GM18858 (cell line): ENCODE results near the gene PEX16.

ENCODE experiments used
- ATAC-seq: cut with Tn5 transposase; IDR thresholded peaks from one replicate; pipeline ENCODE4 v1.9.1; 2021; ENCODE audit not compliant: unreplicated experiment

The PEX16 gene

GRCh38 chr11:45899448-45900174 is 18.1 kb downstream of the PEX16 start:
- peak; percentile 38 for ATAC-seq

DNA sequence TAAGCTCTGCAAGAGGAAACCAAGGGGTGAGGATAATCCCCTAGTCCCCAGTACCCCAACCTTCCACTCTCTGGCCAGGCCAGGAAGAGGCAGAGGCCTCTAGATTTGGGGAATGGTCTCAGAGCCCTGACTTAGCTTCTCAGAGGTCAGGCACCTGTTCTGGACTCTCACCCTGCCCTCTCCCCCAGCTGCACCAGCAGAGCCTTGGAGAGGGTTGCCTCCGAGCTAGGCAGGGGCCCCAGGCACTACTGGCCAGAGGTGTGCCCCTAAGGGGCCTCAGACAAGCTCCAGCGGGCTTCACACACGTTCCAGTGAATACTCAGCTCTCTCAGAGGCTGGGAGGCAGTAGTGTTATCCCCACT is 18.6 kb downstream of the PEX16 start:
- ATAC-seq: no peak

DNA sequence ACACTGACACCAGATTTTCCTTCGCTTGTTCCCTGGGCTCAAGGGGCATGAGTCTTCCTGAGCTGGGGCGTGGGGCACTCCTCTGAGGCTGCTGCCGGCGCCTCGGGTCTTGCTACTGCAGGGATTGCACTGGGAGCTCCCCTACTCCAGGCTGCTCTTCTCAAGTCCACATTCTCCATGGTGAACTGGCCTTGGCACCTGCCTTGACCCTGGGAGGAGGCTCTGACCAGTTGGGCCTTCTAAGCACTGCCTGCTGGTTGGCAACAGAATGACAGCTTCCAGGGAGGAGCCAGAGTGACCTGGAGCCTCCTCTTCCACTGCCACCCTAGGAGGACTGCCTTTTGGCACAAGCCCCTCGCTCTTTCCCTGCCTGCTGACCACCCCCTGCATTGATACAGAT is 20.1 kb downstream of the PEX16 start:
- ATAC-seq: no peak

DNA sequence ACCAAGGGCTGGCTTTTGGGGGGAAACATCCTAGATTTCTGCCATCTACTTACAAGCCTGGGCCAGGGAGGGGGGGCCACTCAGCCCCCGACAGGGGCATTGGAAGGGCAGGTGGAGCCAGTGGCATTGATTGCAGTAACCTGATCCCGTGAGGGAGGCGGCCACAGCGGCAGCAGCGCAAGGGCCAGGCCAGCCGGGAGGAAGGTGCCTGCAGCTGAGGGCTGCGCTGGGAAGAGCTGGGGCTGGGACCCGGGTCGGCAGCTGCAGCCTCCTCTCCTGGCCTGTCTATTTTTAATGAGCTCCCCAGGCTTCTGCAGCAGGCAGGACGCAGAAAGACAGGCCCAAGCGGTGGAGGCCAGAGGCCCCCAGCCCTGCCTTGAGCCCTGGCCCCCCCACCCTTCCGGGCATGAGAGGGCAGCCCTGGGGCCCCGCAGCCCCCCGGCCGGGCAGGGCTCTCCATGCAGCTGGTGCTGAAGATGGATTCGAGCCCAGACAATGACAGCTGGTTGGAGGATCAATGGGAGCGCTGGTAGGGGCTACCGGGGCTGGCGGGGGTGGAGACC is 21.2 kb downstream of the PEX16 start:
- no peak for ATAC-seq

- ATAC-seq: no peak
These were observed 22.0 kb downstream of the PEX16 start for GRCh38 chr11:45895553-45896259.

GRCh38 chr11:45894555-45895247 is 23.0 kb downstream of the PEX16 start:
- no peak for ATAC-seq

DNA sequence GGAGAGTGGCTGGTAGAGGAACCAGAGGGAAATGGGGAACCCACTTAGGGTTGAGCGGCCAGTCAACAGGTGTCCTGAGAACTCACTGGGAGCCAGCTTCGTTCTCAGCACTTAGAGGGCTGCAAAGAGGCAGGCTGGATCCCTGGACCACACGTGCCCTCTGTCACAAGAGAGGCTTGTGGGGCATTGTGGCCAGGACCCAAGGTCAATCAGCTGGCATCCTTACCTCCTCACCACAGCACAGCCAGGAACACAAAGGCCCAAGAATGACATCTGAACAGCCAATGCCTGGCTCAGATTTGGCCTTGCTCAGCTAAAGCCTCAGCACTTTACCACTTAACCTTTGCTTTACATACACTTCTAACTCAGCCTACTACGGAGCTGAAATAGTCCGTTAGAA is 24.8 kb downstream of the PEX16 start:
- ATAC-seq: no peak

DNA sequence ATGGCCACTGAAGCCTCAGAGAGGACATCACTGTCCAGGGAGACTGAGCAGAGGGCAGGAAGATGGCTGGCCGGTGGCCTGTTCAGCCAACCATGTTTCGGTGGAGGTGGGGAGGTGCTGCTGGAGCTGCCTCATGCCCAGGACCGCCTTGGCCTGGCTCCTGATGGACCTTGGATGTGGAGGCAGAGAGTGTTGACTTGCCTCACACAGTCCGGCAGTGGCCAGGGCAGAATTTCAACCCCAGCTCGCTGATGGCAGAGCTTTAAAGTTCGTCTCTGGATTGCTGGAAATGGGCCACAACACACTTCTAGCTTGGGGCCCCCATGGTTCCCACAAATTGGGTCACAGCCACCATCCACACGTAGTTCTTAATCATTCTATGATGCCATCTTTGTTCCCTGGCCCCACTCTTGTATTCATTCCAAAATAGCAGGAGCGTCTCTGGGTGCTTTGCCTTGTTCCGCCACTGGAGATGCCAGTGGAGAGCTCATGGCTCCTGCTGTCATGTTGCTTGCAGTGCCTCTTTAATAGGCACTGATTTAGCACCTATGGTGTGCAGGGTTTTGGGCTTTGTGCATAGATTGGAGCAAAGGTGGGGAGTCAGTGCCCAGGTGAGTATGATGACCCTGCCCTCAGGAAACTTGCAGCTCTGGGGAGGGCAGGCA is 26.7 kb downstream of the PEX16 start:
- no peak for ATAC-seq

DNA sequence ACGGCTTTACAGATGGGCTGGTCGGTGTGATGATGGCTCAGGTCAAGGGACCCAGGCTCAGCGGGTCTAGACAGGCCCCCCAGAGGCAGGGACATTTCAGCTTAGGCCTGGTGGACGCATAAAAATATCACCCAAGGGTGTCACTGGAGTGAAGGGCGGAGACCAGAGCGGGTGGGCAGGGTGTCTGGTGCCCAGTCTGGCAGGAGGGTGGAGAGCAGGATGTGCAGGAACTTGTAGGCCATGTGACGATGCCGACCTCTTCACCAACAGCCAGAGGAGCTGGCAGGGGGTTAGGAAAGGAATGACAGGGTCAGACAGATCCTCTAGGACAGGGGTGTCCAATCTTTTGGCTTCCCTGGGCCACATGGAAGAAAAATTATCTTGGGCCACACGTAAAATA is 27.7 kb downstream of the PEX16 start:
- ATAC-seq: no peak

DNA sequence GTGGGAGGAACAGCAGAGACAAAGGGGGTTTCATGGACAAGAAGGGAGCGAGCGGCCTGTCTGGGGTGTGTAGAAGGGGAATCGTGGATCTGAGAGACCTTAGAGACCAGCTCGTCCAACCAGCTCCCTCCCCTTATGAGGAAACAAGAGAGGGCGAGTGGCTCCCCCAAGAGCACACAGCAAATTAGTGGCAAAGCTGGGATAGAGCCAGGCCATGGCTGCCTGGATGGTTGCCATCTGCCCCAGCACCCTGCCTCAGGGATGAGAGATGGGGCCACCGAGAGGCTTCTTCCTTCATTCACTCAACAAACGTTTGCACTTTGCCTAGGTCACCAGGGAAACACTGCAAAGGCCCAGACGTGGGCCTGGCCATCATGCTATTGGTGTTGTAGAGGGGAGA is 28.1 kb downstream of the PEX16 start:
- no peak for ATAC-seq

DNA sequence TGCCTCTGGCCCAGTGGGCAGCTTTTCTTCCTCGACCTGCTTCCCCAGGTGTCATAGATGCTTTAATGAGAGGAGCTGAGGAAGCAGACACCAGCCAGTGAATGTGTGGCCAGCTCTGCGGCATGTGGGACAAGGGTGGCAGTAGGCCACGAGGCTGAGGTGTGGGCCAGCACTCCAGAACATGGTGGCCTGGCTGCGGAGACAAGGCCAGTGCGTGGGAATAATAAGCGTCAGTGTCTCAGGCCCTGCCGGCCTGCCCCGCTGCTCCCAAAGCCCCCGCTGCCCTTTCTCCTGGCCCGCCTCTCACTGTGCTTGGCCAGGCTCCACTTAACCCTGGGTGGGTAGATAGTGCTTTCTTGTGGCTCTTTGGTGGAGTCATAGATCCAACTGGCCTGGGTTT is 30.1 kb downstream of the PEX16 start:
- ATAC-seq: no peak

DNA sequence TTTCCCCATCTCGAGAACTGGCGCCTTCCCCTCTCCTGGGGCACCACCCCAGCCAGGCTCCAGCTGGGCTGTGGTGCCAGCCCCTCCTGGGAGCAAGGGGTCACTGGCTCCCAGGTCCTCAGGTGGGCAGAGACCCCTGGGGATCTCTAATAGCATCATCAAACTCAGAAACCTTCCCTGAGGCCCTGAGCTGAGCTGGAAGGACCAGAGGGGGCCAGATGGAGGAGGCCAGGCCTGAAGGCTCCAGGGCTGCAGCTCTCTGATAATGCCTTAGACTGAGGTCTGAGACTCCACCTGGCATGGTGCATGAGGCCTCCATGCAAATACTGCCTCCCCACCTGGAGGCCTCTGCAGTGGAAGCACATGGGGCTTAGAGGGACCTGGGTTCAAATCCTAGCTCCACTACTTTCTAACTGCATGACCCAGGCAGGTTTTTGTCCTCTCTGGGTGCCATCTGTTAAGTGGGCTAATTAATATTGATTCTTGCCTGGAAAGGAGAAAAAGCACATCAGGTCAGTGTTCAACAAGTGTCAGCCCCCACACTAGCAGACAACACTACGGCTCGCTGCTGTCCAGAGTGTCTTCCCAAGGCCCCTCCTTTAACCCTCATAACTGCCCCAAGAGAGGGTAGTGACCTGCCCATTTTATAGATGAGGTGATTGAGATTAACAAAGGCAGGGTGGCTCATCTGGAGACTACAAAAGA is 30.7 kb downstream of the PEX16 start:
- ATAC-seq: no peak

GRCh38 chr11:45885921-45886721 is 31.6 kb downstream of the PEX16 start:
- ATAC-seq: no peak

GRCh38 chr11:45885274-45885920 is 32.3 kb downstream of the PEX16 start, which contains the start of gene MAPK8IP1:
Gene MAPK8IP1, plus strand, starts transcription at chr11:45885651. Its CDS starts 170 bp downstream, at chr11:45885821.
- ATAC-seq: no peak

DNA sequence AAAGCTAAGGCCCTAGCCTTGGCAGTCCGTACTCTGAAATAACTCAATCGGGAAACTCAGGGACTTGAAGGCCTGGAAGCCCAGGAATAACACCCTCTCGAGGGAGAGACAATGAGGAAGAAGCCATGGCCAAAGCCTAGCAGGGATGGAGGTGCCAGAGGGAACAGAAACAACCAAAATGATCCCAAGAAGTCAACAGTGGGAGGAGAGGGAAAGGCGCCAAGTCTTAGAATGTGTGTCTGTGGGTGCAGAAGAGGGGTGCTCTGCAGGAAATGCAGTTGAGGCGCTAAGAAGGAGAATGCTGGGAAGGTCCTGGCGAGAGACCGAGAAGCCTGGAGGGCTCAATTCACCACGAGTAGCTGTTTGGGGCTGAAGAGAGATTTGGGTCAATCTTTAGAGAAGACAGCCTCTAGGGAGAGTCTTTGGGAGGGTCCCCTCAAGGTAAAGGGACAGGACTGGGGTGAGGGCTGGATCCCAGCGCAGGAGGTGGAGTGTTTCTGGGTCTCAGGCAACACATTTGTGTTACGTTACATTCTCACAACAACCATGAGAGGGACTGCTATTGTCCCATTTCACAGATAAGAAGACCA is 33.0 kb downstream of the PEX16 start:
- no peak for ATAC-seq

- ATAC-seq: no peak
These were observed 35.8 kb downstream of the PEX16 start for GRCh38 chr11:45881708-45882368.

DNA sequence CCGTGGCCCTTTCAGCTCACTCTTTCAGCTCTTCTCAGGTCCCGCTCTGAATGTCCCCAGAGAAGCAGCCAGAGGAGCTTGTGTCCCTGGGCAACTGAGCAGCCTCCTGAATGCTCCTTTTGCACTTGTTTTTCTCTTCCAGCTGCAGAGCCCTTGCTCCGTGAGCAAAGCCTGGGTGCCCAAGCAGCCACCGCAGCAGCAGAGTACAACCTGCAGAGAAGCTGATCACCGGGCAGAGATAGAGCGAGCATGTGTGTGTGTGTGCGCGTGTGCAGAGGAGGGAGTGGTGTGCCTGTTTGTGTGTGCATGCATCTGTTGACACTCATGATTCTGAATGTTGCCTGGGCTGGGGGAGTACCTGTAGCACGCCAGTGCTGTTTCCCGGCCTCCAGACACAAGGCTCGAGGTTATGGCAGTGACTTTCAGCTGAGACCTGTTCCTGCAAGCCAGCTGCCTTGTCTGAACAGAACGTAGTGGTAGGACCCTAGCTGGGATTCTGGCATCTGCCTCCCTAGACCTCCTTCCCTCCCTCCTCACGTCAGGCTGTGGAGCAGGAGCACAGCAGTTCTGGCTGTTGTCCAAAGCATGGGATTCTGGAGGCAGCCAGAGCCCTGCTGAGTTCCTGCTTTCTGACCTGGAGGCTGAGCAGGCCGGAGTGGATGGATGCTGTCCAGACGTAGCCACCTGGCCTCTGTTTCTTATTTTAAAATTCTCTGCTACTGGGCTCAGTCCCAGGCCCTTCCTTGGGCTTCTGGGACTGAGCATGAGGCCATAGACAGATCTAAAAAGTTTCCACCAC is 36.7 kb downstream of the PEX16 start:
- ATAC-seq: no peak
